PC-3 (cell line): Measurements from ENCODE around the gene ZNF516. TPM values are rescaled to one million over a fixed set of nuclear protein-coding genes. Genes with fewer than 3 reads are reported as not detected.

Experiments
- ATAC-seq: fragments of 200-7000 bp; cut with Tn5 transposase; 2 replicates; pipeline ENCODE4 v1.9.1; 2020; ENCODE audit warnings: mild to moderate bottlenecking, moderate library complexity
- BruUV-seq: library from RNA; stranded (reverse); fragments of 400-500 nt; replicated peaks from 2 replicates; lab custom pipeline; 2021; lab: Mats Ljungman, UMichigan
- CTCF ChIA-PET: fragments of 300-600 bp; sonication (Branson Sonifier 250); formaldehyde crosslinking; loops from one replicate; lab custom pipeline; 2022; ENCODE audit warnings: antibody characterized with exemption; lab: Charles Lee
- POLR2A ChIA-PET: fragments of 300-600 bp; sonication (Branson Sonifier 250); formaldehyde crosslinking; loops from one replicate; lab custom pipeline; 2022; ENCODE audit warnings: antibody characterized with exemption; ENCODE audit not compliant: unreplicated experiment; lab: Charles Lee
- DNase-seq: peaks from one replicate; pipeline ENCODE4 v3.0.0-alpha.2; 2015
- H2AFZ ChIP-seq: fragments of 300-600 bp; sonication (generic); 2 replicates; pipeline ENCODE4 v1.6.0; 2016; ENCODE audit warnings: antibody characterized with exemption, low read length
- H3F3A ChIP-seq: fragments of 300-600 bp; sonication (generic); one replicate; pipeline ENCODE4 v1.6.0; 2017; ENCODE audit warnings: antibody characterized with exemption, low read length, control low read depth, mild to moderate bottlenecking; ENCODE audit not compliant: unreplicated experiment
- H3K27ac ChIP-seq: fragments of 300-600 bp; sonication (generic); 2 replicates; pipeline ENCODE4 v1.5.1; 2016; ENCODE audit warnings: mild to moderate bottlenecking, low read length
- H3K27me3 ChIP-seq: fragments of 300-600 bp; sonication (generic); 2 replicates; pipeline ENCODE4 v1.6.1; 2016; ENCODE audit warnings: low read length, mixed read lengths
- H3K36me3 ChIP-seq: fragments of 300-600 bp; sonication (generic); 2 replicates; pipeline ENCODE4 v1.6.1; 2016; ENCODE audit warnings: low read depth, mixed run types, low read length, mixed read lengths
- H3K4me1 ChIP-seq: fragments of 300-600 bp; sonication (generic); 2 replicates; pipeline ENCODE4 v1.5.1; 2016; ENCODE audit warnings: low read length; ENCODE audit not compliant: insufficient read depth
- H3K4me2 ChIP-seq: fragments of 300-600 bp; sonication (generic); 2 replicates; pipeline ENCODE4 v1.6.0; 2016; ENCODE audit warnings: low read length
- H3K4me3 ChIP-seq: fragments of 300-600 bp; sonication (generic); 2 replicates; pipeline ENCODE4 v1.5.1; 2016; ENCODE audit warnings: mild to moderate bottlenecking, low read length, mixed read lengths
- H3K79me2 ChIP-seq: fragments of 300-600 bp; sonication (generic); 2 replicates; pipeline ENCODE4 v1.6.1; 2017; ENCODE audit warnings: low read length, mixed read lengths
- H3K9ac ChIP-seq: fragments of 300-600 bp; sonication (generic); 2 replicates; pipeline ENCODE4 v1.6.0; 2016; ENCODE audit warnings: mild to moderate bottlenecking, low read length
- H3K9me2 ChIP-seq: fragments of 300-600 bp; sonication (generic); replicated peaks from 2 replicates; pipeline ENCODE4 v1.6.1; 2016; ENCODE audit warnings: mixed run types, low read length, mixed read lengths
- H3K9me3 ChIP-seq: fragments of 300-600 bp; sonication (generic); 2 replicates; pipeline ENCODE4 v1.6.1; 2016; ENCODE audit warnings: low read length, mixed read lengths
- H4K20me1 ChIP-seq: fragments of 300-600 bp; sonication (generic); 2 replicates; pipeline ENCODE4 v1.6.1; 2016; ENCODE audit warnings: low read length, mixed read lengths
- EZH2 ChIP-seq: fragments of 300-600 bp; sonication (generic); IDR thresholded peaks from one replicate; pipeline ENCODE4 v1.6.1; 2017; ENCODE audit warnings: antibody characterized with exemption, mild to moderate bottlenecking, low read length; ENCODE audit not compliant: unreplicated experiment
- EZH2phosphoT487 ChIP-seq: fragments of 300-600 bp; sonication (generic); IDR thresholded peaks from 2 replicates; pipeline ENCODE4 v1.6.1; 2018; ENCODE audit warnings: mild to moderate bottlenecking, antibody characterized with exemption, low read length, borderline replicate concordance
- intact Hi-C: fragments of 100-400 bp; cut with micrococcal nuclease; formaldehyde crosslinking; loops from 2 replicates; pipeline ENCODE4 v1.9.0; 2023
- total RNA-seq: library from RNA; depleted of rRNA; stranded (reverse); fragments of >200 nt; gene quantifications from 2 replicates; pipeline ENCODE4 v1.2.3, GENCODE V29; 2014
- TF ChIP-seq, protein P1 (sequence below): fragments of 300-600 bp; sonication (generic); conservative IDR thresholded peaks from 2 replicates; pipeline ENCODE4 v1.5.1; 2017; ENCODE audit warnings: antibody characterized with exemption, low read depth, mild to moderate bottlenecking, low read length

Gene ZNF516
- total RNA-seq, 1 experiment from 2014 or later, result 4.0 TPM

DNA sequence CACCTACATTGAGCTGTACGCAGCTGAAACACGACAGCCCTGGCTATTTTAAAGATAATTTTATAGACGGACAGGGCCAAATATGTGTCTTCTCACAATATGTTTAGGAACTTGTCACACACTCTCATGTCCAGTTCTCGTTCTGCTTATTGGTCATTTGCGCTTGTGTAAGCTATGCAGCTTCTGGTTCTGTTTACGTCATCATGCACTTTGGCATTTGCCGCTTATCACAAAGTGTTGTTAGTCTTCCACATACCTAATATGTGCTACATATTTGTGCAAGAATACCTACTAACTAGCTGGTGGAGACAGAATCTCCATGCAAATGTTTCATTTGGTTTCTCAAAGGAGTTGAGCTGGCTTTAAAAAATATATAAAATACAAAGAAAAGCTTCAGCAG, 7.5 kb upstream of the ZNF516 start:
- Histone ChIP-seq H3K4me2 (no peak overlapping the region), H3K9me3 (no peaks in the 10 kb centered on the region), H3K36me3 (no peaks in the 10 kb centered on the region), H3K27me3 (peaks cover 90% of the 10 kb centered on the region), H2AFZ (no peak overlapping the region), H3K4me1 (no peaks in the 10 kb centered on the region), H3K4me3 (no peak overlapping the region), H3K79me2 (no peaks in the 10 kb centered on the region), H3K9ac (no peak overlapping the region), H4K20me1 (no peaks in the 10 kb centered on the region), H3F3A (no peaks in the 10 kb centered on the region), H3K27ac (no peak overlapping the region), H3K9me2 (no peaks in the 10 kb centered on the region)
- no peak for ATAC-seq
- intact Hi-C loops, result no loop called here
- TF ChIP-seq, protein P1, sequence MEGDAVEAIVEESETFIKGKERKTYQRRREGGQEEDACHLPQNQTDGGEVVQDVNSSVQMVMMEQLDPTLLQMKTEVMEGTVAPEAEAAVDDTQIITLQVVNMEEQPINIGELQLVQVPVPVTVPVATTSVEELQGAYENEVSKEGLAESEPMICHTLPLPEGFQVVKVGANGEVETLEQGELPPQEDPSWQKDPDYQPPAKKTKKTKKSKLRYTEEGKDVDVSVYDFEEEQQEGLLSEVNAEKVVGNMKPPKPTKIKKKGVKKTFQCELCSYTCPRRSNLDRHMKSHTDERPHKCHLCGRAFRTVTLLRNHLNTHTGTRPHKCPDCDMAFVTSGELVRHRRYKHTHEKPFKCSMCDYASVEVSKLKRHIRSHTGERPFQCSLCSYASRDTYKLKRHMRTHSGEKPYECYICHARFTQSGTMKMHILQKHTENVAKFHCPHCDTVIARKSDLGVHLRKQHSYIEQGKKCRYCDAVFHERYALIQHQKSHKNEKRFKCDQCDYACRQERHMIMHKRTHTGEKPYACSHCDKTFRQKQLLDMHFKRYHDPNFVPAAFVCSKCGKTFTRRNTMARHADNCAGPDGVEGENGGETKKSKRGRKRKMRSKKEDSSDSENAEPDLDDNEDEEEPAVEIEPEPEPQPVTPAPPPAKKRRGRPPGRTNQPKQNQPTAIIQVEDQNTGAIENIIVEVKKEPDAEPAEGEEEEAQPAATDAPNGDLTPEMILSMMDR, result no peak
- TF ChIP-seq EZH2phosphoT487 (no peak), EZH2 (no peak)
- BruUV-seq, result no TSS peak
- ChIA-PET CTCF (no interaction called here), POLR2A (no interaction called here)
- no peak for DNase-seq

DNA sequence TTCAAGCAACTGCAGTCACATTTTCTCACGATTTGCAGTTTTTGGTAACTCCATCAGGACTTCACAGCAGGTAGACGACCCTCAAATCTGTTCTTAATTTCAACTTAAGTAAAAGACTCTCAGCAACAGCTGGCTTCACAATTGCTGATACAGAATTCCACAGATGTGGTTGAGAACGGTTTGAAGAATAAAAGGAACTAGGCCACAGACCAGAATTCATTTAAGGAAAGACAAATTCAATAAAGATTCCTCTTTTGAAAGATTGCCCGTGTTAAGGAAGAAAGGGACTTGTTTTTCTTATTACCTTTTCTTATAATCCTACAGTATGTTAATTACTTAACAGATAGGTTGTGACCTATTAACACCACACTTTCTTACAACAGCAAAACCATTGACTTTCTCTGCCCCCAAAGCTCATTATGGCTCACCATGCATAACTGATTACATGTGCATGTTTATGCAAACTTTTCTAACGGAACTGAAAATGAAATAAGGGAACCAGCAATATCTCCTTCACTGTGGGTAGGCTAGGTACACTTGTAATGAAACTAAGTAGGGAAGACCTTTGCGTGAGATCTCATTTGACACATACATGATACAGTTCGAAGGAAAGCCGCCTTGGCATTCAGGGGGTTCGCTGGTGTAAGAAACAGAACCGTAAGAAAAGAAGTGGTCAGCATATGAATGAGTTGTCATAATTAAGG, 4.7 kb upstream of the ZNF516 start:
- Histone ChIP-seq H3K27me3 (peaks cover 83% of the 10 kb centered on the region), H3K9me3 (no peaks in the 10 kb centered on the region), H3K79me2 (no peaks in the 10 kb centered on the region), H3K36me3 (no peaks in the 10 kb centered on the region), H4K20me1 (no peaks in the 10 kb centered on the region), H3K9ac (no peak overlapping the region), H3K4me1 (no peaks in the 10 kb centered on the region), H2AFZ (no peak overlapping the region), H3K9me2 (no peaks in the 10 kb centered on the region), H3F3A (no peaks in the 10 kb centered on the region), H3K4me3 (no peak overlapping the region), H3K4me2 (no peak overlapping the region), H3K27ac (no peak overlapping the region)
- BruUV-seq, result no TSS peak
- TF ChIP-seq EZH2phosphoT487 (no peak), EZH2 (no peak)
- TF ChIP-seq, protein P1, result no peak
- no peak for DNase-seq
- no peak for ATAC-seq
- ChIA-PET CTCF (no interaction called here), POLR2A (no interaction called here)
- intact Hi-C loops, result no loop called here

DNA sequence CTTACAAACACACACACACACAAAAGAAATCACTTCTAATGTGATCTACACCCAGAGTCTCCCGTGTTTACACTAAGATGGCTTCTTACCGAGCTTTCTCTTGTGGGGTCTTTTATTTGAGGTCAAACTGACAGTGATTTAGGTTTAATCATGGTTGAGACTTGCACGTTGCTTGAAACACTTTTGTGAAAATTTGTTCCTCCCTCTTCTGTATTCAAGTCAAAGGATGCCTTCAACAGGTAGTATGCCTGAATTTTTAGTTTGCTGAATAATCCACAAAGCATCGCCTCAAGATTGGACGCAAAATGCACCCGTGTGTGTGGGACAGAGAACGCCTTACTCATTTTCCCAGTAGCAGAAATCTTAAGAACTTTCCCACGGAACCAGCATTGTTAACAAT, 4.0 kb upstream of the ZNF516 start:
- BruUV-seq, result no TSS peak
- H3K79me2 ChIP-seq, result no peaks in the 10 kb centered on the region

More for the DNA sequence above, 4.0 kb upstream of the ZNF516 start:
- Histone ChIP-seq H3K4me3 (no peak overlapping the region), H3K36me3 (no peaks in the 10 kb centered on the region), H3K4me2 (no peak overlapping the region), H3K27ac (no peak overlapping the region), H3K9me3 (no peaks in the 10 kb centered on the region), H3F3A (no peaks in the 10 kb centered on the region), H3K9ac (no peak overlapping the region), H4K20me1 (no peaks in the 10 kb centered on the region), H3K4me1 (no peaks in the 10 kb centered on the region), H2AFZ (no peak overlapping the region), H3K27me3 (peaks cover 82% of the 10 kb centered on the region), H3K9me2 (no peaks in the 10 kb centered on the region)
- ATAC-seq (no peak), DNase-seq (no peak)
- ChIA-PET POLR2A (no interaction called here), CTCF (no interaction called here)
- TF ChIP-seq, protein P1, result no peak
- TF ChIP-seq EZH2, result no peak
- TF ChIP-seq EZH2phosphoT487, result no peak
- intact Hi-C loops, result no loop called here
